Parathyroid adenoma (tissue), 2 donors: Measurements from ENCODE around the gene CLN3.

ENCODE experiments used
- H2AFZ ChIP-seq: fragments of 300-600 bp; sonication (generic); one replicate; pipeline ENCODE4 v1.7.0; 2017; ENCODE audit warnings: antibody characterized with exemption, mild to moderate bottlenecking
- H3K27ac ChIP-seq: fragments of 300-600 bp; sonication (generic); one replicate; pipeline ENCODE4 v1.7.0; 2017
- H3K27me3 ChIP-seq: fragments of 300-600 bp; sonication (generic); one replicate; pipeline ENCODE4 v1.7.0; 2017; ENCODE audit warnings: low read length; ENCODE audit not compliant: control insufficient read depth, insufficient read depth
- H3K36me3 ChIP-seq: fragments of 300-600 bp; sonication (generic); one replicate; pipeline ENCODE4 v1.7.0; 2017; ENCODE audit warnings: low read length; ENCODE audit not compliant: control insufficient read depth, insufficient read depth
- H3K4me1 ChIP-seq: fragments of 300-600 bp; sonication (generic); one replicate; pipeline ENCODE4 v1.7.0; 2017; ENCODE audit warnings: control low read depth
- H3K4me2 ChIP-seq: fragments of 300-600 bp; sonication (generic); one replicate; pipeline ENCODE4 v1.7.0; 2017; ENCODE audit warnings: low read length
- H3K4me3 ChIP-seq: fragments of 300-600 bp; sonication (generic); one replicate; pipeline ENCODE4 v1.7.0; 2017; ENCODE audit warnings: low read depth, low read length
- H3K79me2 ChIP-seq: fragments of 300-600 bp; sonication (generic); one replicate; pipeline ENCODE4 v1.7.0; 2017; ENCODE audit warnings: control low read depth
- H3K9ac ChIP-seq: fragments of 300-600 bp; sonication (generic); one replicate; pipeline ENCODE4 v1.7.0; 2017; ENCODE audit warnings: mild to moderate bottlenecking
- H3K9me3 ChIP-seq: fragments of 300-600 bp; sonication (generic); one replicate; pipeline ENCODE4 v1.7.0; 2017; ENCODE audit warnings: low read length; ENCODE audit not compliant: control insufficient read depth
- CTCF ChIP-seq: fragments of 300-600 bp; sonication (generic); IDR thresholded peaks from one replicate; pipeline ENCODE4 v1.7.0; 2017; ENCODE audit warnings: antibody characterized with exemption, mild to moderate bottlenecking
- donor health status: primary hyperparathyroidism.

The CLN3 gene

DNA sequence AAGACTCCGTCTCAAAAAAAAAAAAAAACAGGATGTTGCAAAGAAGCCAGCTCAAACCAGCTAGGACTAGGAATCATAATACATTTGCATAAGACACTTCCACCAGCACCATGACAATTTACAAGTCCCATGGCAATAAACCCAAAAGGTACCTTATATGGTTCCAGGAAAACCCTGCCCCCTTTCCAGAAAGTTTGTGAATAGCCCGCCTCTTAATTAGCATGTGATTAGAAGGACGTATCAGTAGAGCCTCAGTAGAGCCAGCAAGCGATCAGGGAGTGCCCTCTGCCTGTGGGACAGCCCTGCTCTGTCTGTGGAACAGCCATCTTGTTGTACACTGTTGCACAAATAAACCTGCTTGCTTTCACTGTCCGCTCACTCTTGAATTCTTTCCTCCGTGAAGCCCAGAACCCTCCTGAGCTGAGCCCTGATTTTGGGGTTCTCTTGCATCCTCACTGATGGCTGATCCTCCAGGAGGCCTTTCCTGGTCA, 32.9 kb upstream of the CLN3 start:
- Histone ChIP-seq H3K9ac (no peak overlapping the region), H3K79me2 (no peaks in the 10 kb centered on the region), H3K4me2 (no peak overlapping the region), H3K4me3 (no peak overlapping the region), H2AFZ (no peak overlapping the region), H3K4me1 (peaks cover 6% of the 10 kb centered on the region), H3K36me3 (no peaks in the 10 kb centered on the region), H3K27me3 (no peaks in the 10 kb centered on the region), H3K27ac (no peak overlapping the region), H3K9me3 (no peaks in the 10 kb centered on the region)
- TF ChIP-seq CTCF, result no peak

GRCh38 chr16:28522792-28523191, 30.9 kb upstream of the CLN3 start:
- no peak overlapping the region for H2AFZ ChIP-seq
- peaks cover 6% of the 10 kb centered on the region for H3K4me1 ChIP-seq
- no peak overlapping the region for H3K4me2 ChIP-seq
- H3K4me3 ChIP-seq, result no peak overlapping the region
- no peaks in the 10 kb centered on the region for H3K9me3 ChIP-seq
- H3K36me3 ChIP-seq, result no peaks in the 10 kb centered on the region
- H3K27me3 ChIP-seq, result no peaks in the 10 kb centered on the region
- H3K79me2 ChIP-seq, result no peaks in the 10 kb centered on the region
- H3K9ac ChIP-seq, result no peak overlapping the region
- no peak overlapping the region for H3K27ac ChIP-seq
- no peak for TF ChIP-seq CTCF

DNA sequence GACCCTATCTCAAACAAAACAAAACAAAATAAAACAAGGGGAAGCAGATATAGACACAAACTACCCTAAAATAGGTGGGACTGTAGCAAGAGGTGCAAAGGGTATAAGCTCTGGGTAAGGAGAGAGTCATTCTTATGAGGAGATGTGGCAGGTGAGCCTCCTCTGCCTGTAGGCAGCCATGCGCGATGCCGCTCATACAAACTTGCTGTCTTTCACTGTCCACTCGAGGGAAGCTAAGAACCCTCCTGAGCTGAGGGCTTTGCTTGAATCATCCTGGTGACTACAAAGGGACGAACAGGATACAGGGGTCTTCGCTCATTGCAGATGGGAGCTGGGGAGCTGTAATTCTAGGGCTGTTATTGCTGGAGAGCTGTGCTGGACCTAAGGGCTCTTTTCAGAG, 29.6 kb upstream of the CLN3 start:
- H2AFZ ChIP-seq, result no peak overlapping the region
- H3K4me1 ChIP-seq, result peaks cover 6% of the 10 kb centered on the region
- H3K4me3 ChIP-seq, result no peak overlapping the region
- no peak overlapping the region for H3K4me2 ChIP-seq
- no peak overlapping the region for H3K9ac ChIP-seq
- no peaks in the 10 kb centered on the region for H3K27me3 ChIP-seq
- H3K79me2 ChIP-seq, result no peaks in the 10 kb centered on the region
- H3K36me3 ChIP-seq, result no peaks in the 10 kb centered on the region
- H3K27ac ChIP-seq, result no peak overlapping the region
- H3K9me3 ChIP-seq, result no peaks in the 10 kb centered on the region
- no peak for TF ChIP-seq CTCF

DNA sequence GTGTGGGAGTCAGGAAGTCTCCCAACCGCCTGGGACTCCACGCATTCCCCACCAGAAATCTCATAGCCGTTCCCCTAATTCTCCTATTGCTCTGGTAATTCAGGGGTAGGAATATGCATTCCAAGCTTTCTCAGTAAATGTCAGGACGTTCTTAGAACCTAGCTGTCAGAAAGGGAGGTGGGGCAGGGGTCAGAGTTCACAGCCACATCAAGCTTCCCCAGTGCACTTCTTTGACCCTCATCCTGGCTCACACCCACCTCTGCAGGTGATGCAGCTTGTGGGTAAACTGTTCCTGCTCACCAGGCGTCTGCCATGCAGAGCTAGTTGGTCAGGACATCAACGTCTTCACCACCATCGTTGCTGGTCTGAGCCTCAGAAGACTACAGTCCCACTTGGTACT, 28.8 kb upstream of the CLN3 start:
- no peaks in the 10 kb centered on the region for H3K79me2 ChIP-seq
- H3K4me2 ChIP-seq, result no peak overlapping the region
- no peak overlapping the region for H2AFZ ChIP-seq
- H3K4me3 ChIP-seq, result no peak overlapping the region
- H3K9ac ChIP-seq, result no peak overlapping the region
- no peaks in the 10 kb centered on the region for H3K27me3 ChIP-seq
- H3K27ac ChIP-seq, result no peak overlapping the region
- H3K36me3 ChIP-seq, result no peaks in the 10 kb centered on the region
- TF ChIP-seq CTCF, result no peak
- no peaks in the 10 kb centered on the region for H3K9me3 ChIP-seq
- H3K4me1 ChIP-seq, result peaks cover 6% of the 10 kb centered on the region

GRCh38 chr16:28514246-28514645, 22.4 kb upstream of the CLN3 start:
- no peaks in the 10 kb centered on the region for H3K36me3 ChIP-seq
- H3K4me2 ChIP-seq, result no peak overlapping the region
- H3K79me2 ChIP-seq, result no peaks in the 10 kb centered on the region
- no peak overlapping the region for H3K4me3 ChIP-seq
- H3K27ac ChIP-seq, result no peak overlapping the region
- H3K9me3 ChIP-seq, result no peaks in the 10 kb centered on the region
- H3K4me1 ChIP-seq, result no peaks in the 10 kb centered on the region
- H3K27me3 ChIP-seq, result no peaks in the 10 kb centered on the region
- no peak overlapping the region for H2AFZ ChIP-seq
- no peak overlapping the region for H3K9ac ChIP-seq
- TF ChIP-seq CTCF, result no peak
